COLO668 (cell line): ENCODE results near the gene CLNS1A.
"Not testable (repeated sequence)": the region's sequence is repeated elsewhere in the genome, so short reads cannot be mapped to it uniquely, and the experiment has no call there.

Experiments
- DNase-seq: peaks from one replicate; lab custom pipeline; 2025; ENCODE audit not compliant: unreplicated experiment; lab: John Stamatoyannopoulos, UW

The CLNS1A gene

GRCh38 chr11:77637345-77638165 lies at the start of gene CLNS1A:
CLNS1A (minus strand) TSS chr11:77637794; CDS start chr11:77637714, 80 bp downstream.
- peak; percentile 86 for DNase-seq

- DNase-seq, result no peak
Observed at GRCh38 chr11:77687088-77687487, 49.5 kb upstream of the CLNS1A start.

DNA sequence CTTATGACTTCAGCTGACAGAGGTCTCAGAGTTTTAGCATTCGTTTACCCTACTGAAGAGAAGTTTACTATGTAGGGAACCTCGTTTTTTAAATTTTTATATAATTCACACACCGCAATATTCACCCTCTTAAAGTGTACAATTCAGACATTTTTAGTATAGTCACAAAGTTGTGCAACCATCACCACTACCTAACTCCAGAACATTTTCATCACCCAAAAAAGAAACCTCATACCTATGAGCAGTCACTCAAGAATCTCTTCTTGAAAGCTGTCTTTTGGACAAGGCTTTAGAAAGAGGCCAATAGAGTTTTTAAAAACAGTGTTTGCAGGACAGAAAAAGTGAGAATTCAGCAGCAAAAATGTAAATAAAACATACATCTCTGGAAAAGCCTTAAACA lies 39.5 kb upstream of the CLNS1A start:
- no peak for DNase-seq

- no peak for DNase-seq
Observed at GRCh38 chr11:77672264-77672663, 34.7 kb upstream of the CLNS1A start.

- no peak for DNase-seq
Observed at GRCh38 chr11:77669848-77670511, 32.4 kb upstream of the CLNS1A start.

- no peak for DNase-seq
Observed at GRCh38 chr11:77668760-77669159, 31.2 kb upstream of the CLNS1A start.

DNA sequence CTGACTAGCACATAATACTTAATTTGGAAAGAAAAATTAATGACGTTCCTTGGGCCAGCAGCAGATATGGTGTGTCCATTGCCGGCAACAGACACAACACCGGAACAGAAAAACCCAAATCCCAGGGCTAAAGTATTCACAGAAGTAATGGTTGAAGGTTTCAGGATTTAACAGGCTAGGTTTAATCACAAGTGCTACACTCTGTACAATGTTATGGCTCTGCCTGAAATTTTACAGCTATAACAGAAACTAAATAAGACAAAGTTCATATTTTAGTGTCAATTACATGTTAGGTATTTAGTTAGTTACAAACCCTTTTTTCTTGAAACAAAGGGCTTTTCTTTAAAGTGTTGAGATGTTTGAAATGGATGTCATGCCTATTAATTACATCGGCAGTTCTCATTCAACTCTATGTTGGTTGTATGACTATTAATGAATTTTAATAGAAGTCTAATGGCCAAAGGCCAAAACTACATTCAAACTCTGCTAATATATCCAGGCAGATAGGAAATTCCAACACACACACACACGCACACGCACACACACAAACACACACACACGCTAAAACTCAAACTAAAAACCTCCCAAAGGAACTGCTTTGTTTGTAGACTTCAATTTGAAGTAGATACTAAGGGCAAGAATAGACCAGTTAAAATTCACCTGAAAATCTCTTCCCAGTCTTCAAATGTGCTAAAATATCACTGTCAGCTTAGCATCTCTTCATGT lies 27.8 kb upstream of the CLNS1A start:
- DNase-seq, result no peak

DNA sequence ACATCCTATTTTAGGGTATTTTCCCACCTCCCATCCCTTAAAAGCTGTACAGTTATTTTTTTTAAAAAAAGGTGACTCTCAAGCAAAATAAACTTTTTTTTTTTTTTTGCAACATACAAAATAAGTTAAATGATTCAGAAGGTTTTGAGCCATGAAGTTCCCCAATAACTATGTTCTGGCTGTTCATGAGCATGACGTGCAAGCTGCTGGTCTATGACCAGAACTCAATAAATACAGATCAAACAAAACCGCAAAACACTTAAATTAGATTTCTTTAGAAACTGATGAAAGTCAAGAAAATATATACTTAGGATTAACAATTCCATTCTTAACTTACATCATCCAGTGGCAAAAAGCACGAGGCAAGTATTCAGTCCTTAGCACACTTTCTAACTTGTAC lies 24.1 kb upstream of the CLNS1A start:
- no peak for DNase-seq

- no peak for DNase-seq
Observed at GRCh38 chr11:77660947-77661346, 23.4 kb upstream of the CLNS1A start.

DNA sequence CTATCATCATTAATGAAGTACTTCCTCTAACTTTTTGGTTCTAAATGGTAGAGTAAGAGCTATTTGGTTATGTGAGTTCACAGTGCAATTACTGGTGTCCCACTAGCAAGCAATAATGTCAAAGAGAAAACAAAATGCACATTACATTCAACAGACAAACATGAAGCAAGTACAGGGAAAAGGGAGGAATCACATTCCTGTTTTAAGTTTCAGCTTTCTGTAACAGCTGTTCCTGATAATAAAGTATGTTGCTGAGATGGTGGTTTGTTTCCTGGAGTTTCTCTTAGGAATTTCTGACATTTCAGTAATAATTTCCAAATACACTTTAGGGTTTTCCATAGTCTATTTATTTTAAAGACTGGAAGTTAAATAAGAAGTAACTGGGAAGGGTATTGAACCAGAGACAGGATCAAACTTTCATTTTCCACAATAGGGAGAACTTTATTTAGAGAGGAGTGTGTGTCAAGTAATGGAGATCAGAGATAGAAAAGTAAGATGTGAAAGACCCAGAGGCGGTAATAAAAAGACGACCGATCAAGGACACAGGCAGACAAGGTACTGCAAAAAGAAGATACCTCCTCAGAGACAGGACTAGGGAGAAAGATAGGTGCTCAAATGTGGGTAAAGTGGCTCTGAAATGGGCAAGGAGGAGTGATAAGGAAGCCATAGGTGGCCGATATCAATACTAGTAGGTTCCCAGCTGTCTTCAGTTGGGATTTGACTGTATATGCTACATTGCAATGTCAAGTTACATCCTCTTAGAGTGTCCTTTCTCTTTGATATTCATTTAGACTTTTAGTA lies 20.8 kb upstream of the CLNS1A start:
- no peak for DNase-seq

DNA sequence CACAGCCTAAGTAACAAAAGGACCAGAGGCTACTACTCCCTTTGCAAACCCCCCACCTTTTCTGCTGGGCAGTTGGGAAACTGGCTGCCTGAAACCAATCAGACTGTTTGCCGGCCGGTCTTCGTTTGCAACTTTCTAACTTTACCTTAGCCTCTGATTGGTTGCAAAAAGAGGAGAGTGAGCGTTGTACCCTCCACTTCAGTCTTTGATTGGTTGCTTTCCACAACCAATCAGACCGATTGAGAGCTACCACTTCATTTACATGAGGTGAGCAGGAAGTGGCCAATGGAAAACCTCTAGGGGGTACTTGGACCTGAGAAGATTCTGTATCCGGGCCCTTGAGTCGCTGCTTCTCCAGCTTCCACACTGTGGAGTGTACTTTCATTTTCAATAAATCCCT lies 18.8 kb upstream of the CLNS1A start:
- DNase-seq, result no peak

- DNase-seq, result no peak
Observed at GRCh38 chr11:77654770-77655434, 17.3 kb upstream of the CLNS1A start.

- no peak for DNase-seq
Observed at GRCh38 chr11:77650123-77650522, 12.5 kb upstream of the CLNS1A start.

DNA sequence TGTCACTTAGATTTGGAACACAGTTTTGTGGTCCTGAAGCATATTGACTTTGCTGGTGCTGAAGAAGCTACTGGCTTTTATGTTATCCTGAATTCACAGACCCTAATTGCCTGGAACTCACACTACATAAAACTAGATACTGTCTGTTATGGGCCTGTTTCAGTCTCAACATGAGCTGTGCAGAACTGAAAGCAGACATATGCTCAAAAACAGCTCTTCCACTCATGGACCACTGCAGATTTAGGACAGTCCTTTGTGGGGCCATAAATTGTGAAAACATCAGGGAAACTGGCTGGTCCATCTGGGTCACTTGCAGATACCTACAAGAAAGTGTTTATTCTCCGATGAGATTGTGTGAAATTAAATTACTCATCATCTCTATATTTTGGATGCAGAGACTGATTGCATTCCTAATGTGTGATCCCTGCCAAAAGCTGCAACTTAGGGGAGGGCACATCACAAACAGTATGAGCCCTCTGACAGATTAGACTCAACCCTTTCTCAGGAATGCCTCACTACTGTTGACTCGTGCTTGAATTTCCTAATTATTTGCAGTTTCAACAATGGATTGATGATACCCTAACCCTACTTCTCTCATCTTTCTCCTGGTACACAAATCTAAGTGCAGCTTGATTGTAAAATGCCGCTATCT lies 10.2 kb upstream of the CLNS1A start:
- DNase-seq, result no peak

GRCh38 chr11:77644887-77645286 lies 7.3 kb upstream of the CLNS1A start:
- DNase-seq, result no peak

DNA sequence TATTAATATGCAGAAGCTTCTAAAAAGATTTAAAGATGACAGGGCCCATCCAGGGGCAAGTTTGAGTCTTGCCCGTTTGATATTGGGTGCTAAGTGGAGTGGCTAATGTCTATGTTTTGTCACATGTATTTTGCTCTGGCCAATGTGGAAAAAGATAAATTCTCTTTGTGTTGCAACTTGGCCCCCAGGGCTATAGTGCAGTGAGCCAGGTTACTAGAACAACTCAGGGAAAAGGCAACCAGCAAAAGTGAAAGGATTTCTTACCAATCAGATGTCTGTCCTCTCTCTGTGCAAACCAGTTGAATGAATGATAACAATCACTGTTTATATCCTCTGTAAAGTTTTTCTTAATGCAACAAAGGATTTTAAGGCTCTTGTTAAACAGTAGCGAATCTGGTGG lies 4.6 kb upstream of the CLNS1A start:
- DNase-seq, result no peak

- DNase-seq, result peak; percentile 5
Observed at GRCh38 chr11:77636731-77637344, 756 bp downstream of the CLNS1A start.

GRCh38 chr11:77633926-77634325 lies 3.7 kb downstream of the CLNS1A start:
- DNase-seq, result not testable (repeated sequence)

- no peak for DNase-seq
Observed at GRCh38 chr11:77630157-77630710, 7.4 kb downstream of the CLNS1A start.
